Astrocyte (in vitro differentiated cells and primary cell): Measurements from ENCODE around the gene MAML2. TPM values are rescaled to one million over a fixed set of nuclear protein-coding genes. Genes with fewer than 3 reads are reported as not detected.
A peak's percentile ranks its signal among the peaks of the same experiment; 100 is the strongest.

ENCODE experiments used
- DNase-seq: peaks from one replicate; pipeline ENCODE4 v3.0.0-alpha.2; 2010; ENCODE audit warnings: low read depth
- FAIRE-seq: peaks from 2 replicates; lab custom pipeline; 2011; peaks lifted over from hg19 to GRCh38; lab: Jason Lieb, UNC
- H2AFZ ChIP-seq: 2 replicates; pipeline ENCODE4 v1.6.0; 2012; ENCODE audit warnings: low read depth, low read length, inconsistent platforms
- H3K27ac ChIP-seq: 2 replicates; pipeline ENCODE4 v1.5.1; 2011; ENCODE audit warnings: low read depth, low read length, inconsistent platforms
- H3K27me3 ChIP-seq: 2 replicates; pipeline ENCODE4 v1.6.0; 2011; ENCODE audit warnings: low read length, inconsistent platforms; ENCODE audit not compliant: insufficient read depth
- H3K36me3 ChIP-seq: 2 replicates; pipeline ENCODE4 v1.5.1; 2011; ENCODE audit warnings: low read length, inconsistent platforms; ENCODE audit not compliant: insufficient read depth
- H3K4me1 ChIP-seq: 2 replicates; pipeline ENCODE4 v1.5.1; 2011; ENCODE audit warnings: low read length, inconsistent platforms; ENCODE audit not compliant: insufficient read depth
- H3K4me2 ChIP-seq: 2 replicates; pipeline ENCODE4 v1.6.0; 2012; ENCODE audit warnings: low read length, inconsistent platforms
- H3K4me3 ChIP-seq: 2 replicates; pipeline ENCODE4 v1.5.1; 2011; ENCODE audit warnings: low read depth, mild to moderate bottlenecking, low read length, inconsistent platforms; ENCODE audit not compliant: insufficient read depth
- H3K79me2 ChIP-seq: 2 replicates; pipeline ENCODE4 v1.6.0; 2012; ENCODE audit warnings: mild to moderate bottlenecking, low read length, inconsistent platforms; ENCODE audit not compliant: insufficient read depth
- H3K9ac ChIP-seq: 2 replicates; pipeline ENCODE4 v1.6.0; 2012; ENCODE audit warnings: mild to moderate bottlenecking, low read length, inconsistent platforms
- H3K9me3 ChIP-seq: 2 replicates; pipeline ENCODE4 v1.5.1; 2012; ENCODE audit warnings: low read depth, mild to moderate bottlenecking, low read length, inconsistent platforms; ENCODE audit not compliant: insufficient read depth
- H4K20me1 ChIP-seq: 2 replicates; pipeline ENCODE4 v1.6.0; 2012; ENCODE audit warnings: low read length, inconsistent platforms; ENCODE audit not compliant: insufficient read depth
- H3K27ac Mint-ChIP-seq: one replicate; pipeline ENCODE4 v1.8.0; 2021; ENCODE audit warnings: mild to moderate bottlenecking, mixed read lengths; ENCODE audit not compliant: unreplicated experiment
- H3K27me3 Mint-ChIP-seq: one replicate; pipeline ENCODE4 v1.8.0; 2021; ENCODE audit warnings: low read depth, mixed read lengths; ENCODE audit not compliant: unreplicated experiment
- H3K36me3 Mint-ChIP-seq: one replicate; pipeline ENCODE4 v1.8.0; 2021; ENCODE audit warnings: low read depth, mixed read lengths; ENCODE audit not compliant: unreplicated experiment
- H3K4me1 Mint-ChIP-seq: one replicate; pipeline ENCODE4 v1.8.0; 2021; ENCODE audit warnings: low read depth, mixed read lengths; ENCODE audit not compliant: unreplicated experiment
- H3K4me3 Mint-ChIP-seq: one replicate; pipeline ENCODE4 v1.8.0; 2021; ENCODE audit warnings: mild to moderate bottlenecking, moderate library complexity, mixed read lengths; ENCODE audit not compliant: unreplicated experiment
- H3K9me3 Mint-ChIP-seq: one replicate; pipeline ENCODE4 v1.8.0; 2021; ENCODE audit warnings: mild to moderate bottlenecking, mixed read lengths; ENCODE audit not compliant: unreplicated experiment
- EZH2 ChIP-seq: IDR thresholded peaks from 2 replicates; pipeline ENCODE4 v1.6.1; 2012; ENCODE audit warnings: mild to moderate bottlenecking, low read length, inconsistent platforms; ENCODE audit not compliant: insufficient read depth
- total RNA-seq: library from RNA; stranded (reverse); gene quantifications from 2 replicates; pipeline ENCODE4 v1.2.1, GENCODE V29; 2021
- TF ChIP-seq, protein P1 (sequence below): IDR thresholded peaks from 2 replicates; pipeline ENCODE4 v1.5.1; 2011; ENCODE audit warnings: low read depth, mild to moderate bottlenecking, inconsistent platforms, low read length, moderate library complexity; ENCODE audit not compliant: insufficient read depth

Gene MAML2
- total RNA-seq, 1 donor from 2014 or later, result 27.4 TPM

- Mint-ChIP-seq H3K4me1 (peaks cover 45% of the 10 kb centered on the region), H3K4me3 (no peak overlapping the region), H3K27me3 (no peaks in the 10 kb centered on the region), H3K9me3 (no peaks in the 10 kb centered on the region), H3K27ac (no peak overlapping the region), H3K36me3 (peaks cover 2% of the 10 kb centered on the region)
- Histone ChIP-seq H3K79me2 (peaks cover 31% of the 10 kb centered on the region), H3K4me3 (no peak overlapping the region), H3K9ac (no peak overlapping the region), H3K4me2 (no peak overlapping the region), H3K27ac (no peak overlapping the region), H3K27me3 (no peaks in the 10 kb centered on the region), H4K20me1 (no peaks in the 10 kb centered on the region), H3K36me3 (no peaks in the 10 kb centered on the region), H3K4me1 (peaks cover 26% of the 10 kb centered on the region), H3K9me3 (no peaks in the 10 kb centered on the region), H2AFZ (no peak overlapping the region)
- FAIRE-seq (no peak), DNase-seq (no peak)
- no peak for TF ChIP-seq EZH2
- TF ChIP-seq, protein P1, sequence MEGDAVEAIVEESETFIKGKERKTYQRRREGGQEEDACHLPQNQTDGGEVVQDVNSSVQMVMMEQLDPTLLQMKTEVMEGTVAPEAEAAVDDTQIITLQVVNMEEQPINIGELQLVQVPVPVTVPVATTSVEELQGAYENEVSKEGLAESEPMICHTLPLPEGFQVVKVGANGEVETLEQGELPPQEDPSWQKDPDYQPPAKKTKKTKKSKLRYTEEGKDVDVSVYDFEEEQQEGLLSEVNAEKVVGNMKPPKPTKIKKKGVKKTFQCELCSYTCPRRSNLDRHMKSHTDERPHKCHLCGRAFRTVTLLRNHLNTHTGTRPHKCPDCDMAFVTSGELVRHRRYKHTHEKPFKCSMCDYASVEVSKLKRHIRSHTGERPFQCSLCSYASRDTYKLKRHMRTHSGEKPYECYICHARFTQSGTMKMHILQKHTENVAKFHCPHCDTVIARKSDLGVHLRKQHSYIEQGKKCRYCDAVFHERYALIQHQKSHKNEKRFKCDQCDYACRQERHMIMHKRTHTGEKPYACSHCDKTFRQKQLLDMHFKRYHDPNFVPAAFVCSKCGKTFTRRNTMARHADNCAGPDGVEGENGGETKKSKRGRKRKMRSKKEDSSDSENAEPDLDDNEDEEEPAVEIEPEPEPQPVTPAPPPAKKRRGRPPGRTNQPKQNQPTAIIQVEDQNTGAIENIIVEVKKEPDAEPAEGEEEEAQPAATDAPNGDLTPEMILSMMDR, result no peak
These were observed 239.3 kb downstream of the MAML2 start for GRCh38 chr11:96103721-96104120.

GRCh38 chr11:96103102-96103501, 239.9 kb downstream of the MAML2 start:
- DNase-seq (no peak), FAIRE-seq (no peak)
- H3K9me3 ChIP-seq, result no peaks in the 10 kb centered on the region
- peak overlapping the region; percentile 13 for H3K9ac ChIP-seq
- H3K27me3 ChIP-seq, result no peaks in the 10 kb centered on the region
- peaks cover 32% of the 10 kb centered on the region for H3K4me1 ChIP-seq
- H3K4me3 ChIP-seq, result peak overlapping the region; percentile 8
- peaks cover 28% of the 10 kb centered on the region for H3K79me2 ChIP-seq
- H3K36me3 ChIP-seq, result no peaks in the 10 kb centered on the region
- TF ChIP-seq EZH2, result no peak
- TF ChIP-seq, protein P1, result no peak
- H3K36me3 Mint-ChIP-seq, result peaks cover 2% of the 10 kb centered on the region
- peak overlapping the region; percentile 86 for H3K27ac Mint-ChIP-seq
- no peaks in the 10 kb centered on the region for H3K27me3 Mint-ChIP-seq
- no peaks in the 10 kb centered on the region for H3K9me3 Mint-ChIP-seq
- no peak overlapping the region for H2AFZ ChIP-seq
- H3K4me3 Mint-ChIP-seq, result peak overlapping the region; percentile 46
- peak overlapping the region; percentile 57 for H3K4me2 ChIP-seq
- H3K27ac ChIP-seq, result peak overlapping the region; percentile 66
- peaks cover 51% of the 10 kb centered on the region for H3K4me1 Mint-ChIP-seq
- H4K20me1 ChIP-seq, result no peaks in the 10 kb centered on the region

GRCh38 chr11:96102664-96103078, 240.3 kb downstream of the MAML2 start:
- Histone ChIP-seq H3K27me3 (no peaks in the 10 kb centered on the region), H3K4me1 (peaks cover 36% of the 10 kb centered on the region), H3K9me3 (no peaks in the 10 kb centered on the region), H3K4me2 (peak overlapping the region; percentile 57), H3K9ac (peak overlapping the region; percentile 13), H2AFZ (no peak overlapping the region), H3K36me3 (no peaks in the 10 kb centered on the region), H4K20me1 (no peaks in the 10 kb centered on the region), H3K4me3 (peak overlapping the region; percentile 8), H3K79me2 (peaks cover 32% of the 10 kb centered on the region), H3K27ac (peak overlapping the region; percentile 66)
- Mint-ChIP-seq H3K9me3 (no peaks in the 10 kb centered on the region), H3K27me3 (no peaks in the 10 kb centered on the region), H3K4me3 (no peak overlapping the region), H3K4me1 (peaks cover 55% of the 10 kb centered on the region), H3K27ac (peak overlapping the region; percentile 90), H3K36me3 (peaks cover 2% of the 10 kb centered on the region)
- peak; percentile 81 for FAIRE-seq
- peak; percentile 69 for DNase-seq
- TF ChIP-seq, protein P1, result no peak
- TF ChIP-seq EZH2, result no peak
